B cell (primary cell): Measurements from ENCODE around the gene NOL12.

Experiments used
- CTCF ChIP-seq: fragments of 200-600 bp; IDR thresholded peaks from one replicate; pipeline ENCODE4 v1.8.0; 2022; ENCODE audit warnings: antibody characterized with exemption, mild to moderate bottlenecking
- EZH2 ChIP-seq: IDR thresholded peaks from 2 replicates; pipeline ENCODE4 v1.6.1; 2012; ENCODE audit warnings: borderline replicate concordance, low read depth, mild to moderate bottlenecking, moderate library complexity, low read length; ENCODE audit not compliant: insufficient read depth, poor library complexity, severe bottlenecking

DNA sequence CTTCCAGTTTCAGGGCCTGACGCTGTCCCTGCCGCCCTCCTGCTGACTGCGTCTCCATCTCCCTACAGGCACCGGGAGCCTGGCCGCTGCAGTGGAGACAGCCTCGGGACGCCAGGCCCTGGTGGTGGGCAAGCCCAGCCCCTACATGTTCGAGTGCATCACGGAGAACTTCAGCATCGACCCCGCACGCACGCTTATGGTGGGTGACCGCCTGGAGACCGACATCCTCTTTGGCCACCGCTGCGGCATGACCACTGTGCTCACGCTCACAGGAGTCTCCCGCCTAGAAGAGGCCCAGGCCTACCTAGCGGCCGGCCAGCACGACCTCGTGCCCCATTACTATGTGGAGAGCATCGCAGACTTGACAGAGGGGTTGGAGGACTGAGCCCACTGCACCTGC lies 20.7 kb upstream of the NOL12 start:
- TF ChIP-seq CTCF (no peak), EZH2 (no peak)
